ENCODE measurements around the gene BSPRY.

The BSPRY gene

DNA sequence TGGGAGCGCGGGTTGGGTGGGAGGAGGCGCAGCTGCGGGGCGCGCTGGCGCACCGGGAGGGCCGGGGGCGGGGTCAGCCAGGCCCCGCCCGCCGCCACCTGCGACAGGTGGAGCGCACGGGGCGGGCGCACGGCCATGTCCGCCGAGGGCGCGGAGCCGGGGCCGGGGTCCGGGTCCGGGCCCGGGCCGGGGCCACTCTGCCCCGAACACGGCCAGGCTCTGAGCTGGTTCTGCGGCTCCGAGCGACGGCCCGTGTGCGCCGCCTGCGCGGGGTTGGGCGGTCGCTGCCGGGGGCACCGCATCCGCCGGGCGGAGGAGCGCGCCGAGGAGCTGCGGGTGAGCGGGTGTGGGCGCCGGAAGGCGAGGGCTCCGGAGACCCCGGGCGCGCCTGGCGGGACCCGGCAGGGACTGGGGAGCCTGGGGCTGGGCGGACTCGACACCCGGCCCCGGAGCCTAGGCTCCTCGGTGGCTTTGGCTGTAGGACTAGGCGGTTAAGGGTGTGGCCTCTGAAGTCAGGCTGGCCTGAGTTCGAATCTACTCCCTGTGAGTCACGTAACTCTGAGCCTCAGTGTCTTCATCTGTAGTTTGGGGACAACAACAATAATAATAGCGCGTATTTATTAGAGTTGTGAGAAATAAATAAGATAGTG lies at the start of gene BSPRY:
Gene BSPRY (plus strand): TSS at position 97 of the 650 bp plus-strand sequence. CDS start 39 bp downstream, at position 136.
- ChIA-PET CTCF (interaction anchor here (2.2 to 3.0 kb wide), 5 partner anchors 9 to 309 kb away, joined by 5 to 18 read pairs (median 12); partner anchors contain the start of gene ALAD), POLR2A (no interaction called here)
- no peak for TF ChIP-seq CTCF (IDR thresholded peaks at IDR 0.05; ENCODE audit: insufficient read depth, low read length, missing control alignments)
- no peak within 1 kb of the TSS for H3K4me3 ChIP-seq (ENCODE audit: low read depth, low read length)
- DNase-seq (ENCODE audit: low read depth, low spot score) = no peak

DNA sequence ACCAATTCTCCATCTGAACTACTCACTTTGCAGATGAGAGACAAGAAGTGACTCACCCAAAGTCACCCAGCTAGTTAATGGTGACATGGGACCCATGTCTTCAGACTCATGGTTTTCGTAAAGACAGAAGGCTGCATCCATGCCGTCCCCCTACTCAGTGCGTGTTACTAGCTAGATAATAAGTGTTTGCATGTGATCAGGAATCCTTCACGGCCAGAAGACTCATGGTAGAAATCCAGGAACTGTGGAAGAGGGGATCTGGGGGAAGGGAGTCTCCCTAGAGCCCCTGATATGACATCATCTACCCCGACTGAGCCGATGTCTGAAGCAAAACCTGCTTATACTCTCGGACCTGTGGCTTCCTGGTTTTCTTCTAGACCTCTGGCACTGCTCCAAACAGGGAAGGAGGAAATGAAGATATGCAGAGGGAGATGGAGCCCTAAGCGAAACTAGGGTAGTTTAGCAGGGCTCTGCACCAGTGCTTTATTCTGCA lies 49.5 kb upstream of the BSPRY start:
- H3K4me3 ChIP-seq (ENCODE audit: low read depth, low read length) = no peak overlapping the region
- no peak for DNase-seq (ENCODE audit: low read depth, low spot score)
- no peak for TF ChIP-seq CTCF (IDR thresholded peaks at IDR 0.05; ENCODE audit: insufficient read depth, low read length, missing control alignments)
- ChIA-PET POLR2A (no interaction called here), CTCF (interaction anchor here (1.4 to 3.2 kb wide), 3 partner anchors 9 to 27 kb away, joined by 3 to 24 read pairs (median 4); no protein-coding TSS in a partner anchor)

GRCh38 chr9:113301548-113301947 lies 47.8 kb upstream of the BSPRY start:
- no peak for TF ChIP-seq CTCF (IDR thresholded peaks at IDR 0.05; ENCODE audit: insufficient read depth, low read length, missing control alignments)
- no peak for DNase-seq (ENCODE audit: low read depth, low spot score)
- CTCF ChIA-PET = interaction anchor here (1.3 to 3.2 kb wide), 3 partner anchors 8 to 354 kb away, joined by 3 to 24 read pairs (median 3); no protein-coding TSS in a partner anchor
- H3K4me3 ChIP-seq (ENCODE audit: low read depth, low read length) = no peak overlapping the region
- POLR2A ChIA-PET = no interaction called here

- no peak for TF ChIP-seq CTCF (IDR thresholded peaks at IDR 0.05; ENCODE audit: insufficient read depth, low read length, missing control alignments)
- ChIA-PET CTCF (interaction anchor here (1.0 kb wide), 1 partner anchor 9 kb away, joined by 4 read pairs; no protein-coding TSS in a partner anchor), POLR2A (no interaction called here)
- no peak for DNase-seq (ENCODE audit: low read depth, low spot score)
- no peak within 1 kb of the TSS for H3K4me3 ChIP-seq (ENCODE audit: low read depth, low read length)
These were observed 46.4 kb upstream of the BSPRY start, which contains the start of gene RNF183 for GRCh38 chr9:113302792-113303418. RNF183 (minus strand) TSS chr9:113303376; CDS start chr9:113298184, 5,192 bp downstream.

- no peak for DNase-seq (ENCODE audit: low read depth, low spot score)
- ChIA-PET POLR2A (no interaction called here), CTCF (no interaction called here)
These were observed 42.8 kb upstream of the BSPRY start for GRCh38 chr9:113306566-113306965.

More at GRCh38 chr9:113306566-113306965, 42.8 kb upstream of the BSPRY start:
- no peak overlapping the region for H3K4me3 ChIP-seq (ENCODE audit: low read depth, low read length)
- TF ChIP-seq CTCF (IDR thresholded peaks at IDR 0.05; ENCODE audit: insufficient read depth, low read length, missing control alignments) = no peak
